GM12878 (cell line): Measurements from ENCODE around the gene NUP214. TPM values are rescaled to one million over a fixed set of nuclear protein-coding genes. Genes with fewer than 3 reads are reported as not detected.
A peak's percentile ranks its signal among the peaks of the same experiment; 100 is the strongest.

Experiments used
- ATAC-seq: fragments of 200-7000 bp; cut with Tn5 transposase; 3 replicates; pipeline ENCODE4 v1.9.1; 2020; ENCODE audit warnings: mild to moderate bottlenecking, moderate library complexity
- BruUV-seq: library from RNA; stranded (reverse); fragments of 400-500 nt; replicated peaks from 2 replicates; lab custom pipeline; 2021; lab: Mats Ljungman, UMichigan
- CTCF ChIA-PET: fragments of 300-600 bp; sonication (Branson Sonifier 250); formaldehyde crosslinking; extraction: SDS; loops from one replicate; lab custom pipeline; 2021; ENCODE audit warnings: inconsistent platforms; lab: Yijun Ruan, JAX
- POLR2A ChIA-PET: fragments of 350-600 bp; formaldehyde crosslinking; extraction: SDS; loops from one replicate; lab custom pipeline; 2021; ENCODE audit warnings: inconsistent platforms; lab: Charles Lee
- RAD21 ChIA-PET: fragments of 300-600 bp; sonication (Branson Sonifier 250); formaldehyde crosslinking; loops from one replicate; lab custom pipeline; 2023; ENCODE audit warnings: antibody characterized with exemption; ENCODE audit not compliant: unreplicated experiment; lab: Charles Lee
- SMC1A ChIA-PET: fragments of 300-600 bp; sonication (Branson Sonifier 250); formaldehyde crosslinking; loops from one replicate; lab custom pipeline; 2023; ENCODE audit not compliant: unreplicated experiment, uncharacterized antibody; lab: Charles Lee
- DNase-seq: peaks from one replicate; pipeline ENCODE4 v3.0.0-alpha.2; 2011; ENCODE audit warnings: low read depth, low spot score
- FAIRE-seq: peaks from 3 replicates; lab custom pipeline; 2011; peaks lifted over from hg19 to GRCh38; lab: Jason Lieb, UNC
- H2AFZ ChIP-seq: 2 replicates; pipeline ENCODE4 v1.6.0; 2011; ENCODE audit warnings: low read depth, low read length, control low read depth; ENCODE audit not compliant: control insufficient read depth
- H3K27ac ChIP-seq: 2 replicates; pipeline ENCODE4 v1.5.1; 2011; ENCODE audit warnings: control low read depth; ENCODE audit not compliant: control insufficient read depth, insufficient read depth
- H3K27me3 ChIP-seq, 2 experiments: replicated peaks in 1 of 2; 2 replicates each; pipeline versions ENCODE4 v1.6.0 to v1.6.1; 2011; ENCODE audit warnings: low read length in 1 of 2; ENCODE audit not compliant: control insufficient read depth in 2 of 2, insufficient read depth in 2 of 2
- H3K36me3 ChIP-seq, 2 experiments: 2 replicates each; pipeline ENCODE4 v1.5.1; 2011; ENCODE audit warnings: low read length in 1 of 2; ENCODE audit not compliant: control insufficient read depth in 2 of 2, insufficient read depth in 2 of 2
- H3K4me1 ChIP-seq: 2 replicates; pipeline ENCODE4 v1.6.1; 2011; ENCODE audit warnings: mild to moderate bottlenecking, low read length, moderate library complexity, mixed read lengths; ENCODE audit not compliant: control insufficient read depth, insufficient read depth
- H3K4me2 ChIP-seq: 2 replicates; pipeline ENCODE4 v1.6.0; 2011; ENCODE audit warnings: control low read depth; ENCODE audit not compliant: control insufficient read depth, insufficient read depth
- H3K4me3 ChIP-seq: fragments of 200-600 bp; sonication (generic); 2 replicates; pipeline ENCODE4 v1.5.1; 2016
- H3K79me2 ChIP-seq: 2 replicates; pipeline ENCODE4 v1.6.0; 2011; ENCODE audit warnings: low read length; ENCODE audit not compliant: control insufficient read depth, insufficient read depth
- H3K9ac ChIP-seq: 2 replicates; pipeline ENCODE4 v1.8.0; 2011; ENCODE audit warnings: low read length, control low read depth, mixed read lengths; ENCODE audit not compliant: control insufficient read depth, insufficient read depth
- H3K9me3 ChIP-seq: replicated peaks from 3 replicates; pipeline ENCODE4 v1.5.1; 2011; ENCODE audit warnings: mild to moderate bottlenecking, low read length; ENCODE audit not compliant: control insufficient read depth, insufficient read depth
- H4K20me1 ChIP-seq: 2 replicates; pipeline ENCODE4 v1.6.0; 2011; ENCODE audit not compliant: control insufficient read depth, insufficient read depth
- ATF7 ChIP-seq: fragments of 450-650 bp; IDR thresholded peaks from 2 replicates; pipeline ENCODE4 v1.6.1; 2016; ENCODE audit warnings: low read depth, mild to moderate bottlenecking
- BRCA1 ChIP-seq: IDR thresholded peaks from 2 replicates; pipeline ENCODE4 v1.6.1; 2011; ENCODE audit warnings: low read depth, low read length, improper control_type of control experiment
- ETV6 ChIP-seq, 2 experiments: fragments of 450-650 bp in 1 of 2; IDR thresholded peaks in 1 of 2; conservative IDR thresholded peaks in 1 of 2; 2 replicates each; pipeline ENCODE4 v1.6.1; 2014; ENCODE audit warnings: antibody characterized with exemption in 1 of 2, borderline replicate concordance in 1 of 2, low read depth in 1 of 2, mild to moderate bottlenecking in 1 of 2, moderate library complexity in 1 of 2
- HDGF ChIP-seq: fragments of 450-650 bp; IDR thresholded peaks from 2 replicates; pipeline ENCODE4 v1.6.1; 2016; ENCODE audit warnings: antibody characterized with exemption
- MEF2B ChIP-seq: fragments of 450-650 bp; IDR thresholded peaks from 2 replicates; pipeline ENCODE4 v1.6.1; 2018; ENCODE audit warnings: mild to moderate bottlenecking, moderate library complexity; ENCODE audit not compliant: partially characterized antibody, poor library complexity, severe bottlenecking
- PAX8 ChIP-seq: fragments of 450-650 bp; IDR thresholded peaks from 2 replicates; pipeline ENCODE4 v1.6.1; 2017; ENCODE audit warnings: mild to moderate bottlenecking, moderate library complexity
- POLR2A ChIP-seq: IDR thresholded peaks from 2 replicates; pipeline ENCODE4 v1.6.1; 2011; ENCODE audit warnings: low read depth, mild to moderate bottlenecking, low read length
- RBBP5 ChIP-seq: fragments of 200-600 bp; sonication (generic); conservative IDR thresholded peaks from 2 replicates; pipeline ENCODE4 v1.6.1; 2016
- RCOR1 ChIP-seq: conservative IDR thresholded peaks from 2 replicates; pipeline ENCODE4 v1.6.1; 2012; ENCODE audit warnings: low read depth, low read length, improper control_type of control experiment
- SMAD5 ChIP-seq: IDR thresholded peaks from 2 replicates; pipeline ENCODE4 v1.6.1; 2016; ENCODE audit warnings: antibody characterized with exemption, low read depth
- SMARCA5 ChIP-seq: fragments of 450-650 bp; IDR thresholded peaks from 2 replicates; pipeline ENCODE4 v1.6.1; 2017; ENCODE audit warnings: mild to moderate bottlenecking
- TAF1 ChIP-seq: IDR thresholded peaks from 2 replicates; pipeline ENCODE4 v1.6.1; 2011; ENCODE audit warnings: mild to moderate bottlenecking, low read depth, low read length, borderline replicate concordance
- WGBS: methylation state at CpG from one replicate; pipeline ENCODE4 v1.1.6; 2016; ENCODE audit warnings: low lambda C conversion rate; ENCODE audit not compliant: insufficient replicate concordance, insufficient coverage; ENCODE audit errors: missing lambda C conversion rate; 5-methylcytosine and 5-hydroxymethylcytosine counted together
- in situ Hi-C: fragments of 300-500 bp; cut with MboI; formaldehyde crosslinking; loops from 9 replicates; pipeline ENCODE4 v1.14.3; 2018; ENCODE audit warnings: mixed read lengths
- intact Hi-C: fragments of 100-400 bp; cut with micrococcal nuclease; formaldehyde crosslinking; loops from one replicate; pipeline ENCODE4 v1.14.2; 2022; ENCODE audit not compliant: unreplicated experiment
- polyA plus RNA-seq, 11 experiments: library from polyadenylated mRNA; depleted of rRNA in 4 of 11; unstranded in 6 of 11; stranded (reverse) in 5 of 11; fragments of >200 nt; fragmentation: Nextera tagmentation in 4 of 11; fragmentation: Illumina TruSeq in 1 of 11; extraction: Ambion mirVana in 4 of 11; extraction: Trizol in 1 of 11; gene quantifications; 1 replicate in 1 of 11; 2 replicates in 10 of 11; pipeline versions ENCODE4 v1.2.1 to v1.2.3, GENCODE V29; 2011 to 2016; ENCODE audit warnings: inconsistent platforms in 2 of 11, missing spikeins in 2 of 11, low read depth in 1 of 11
- total RNA-seq, 4 experiments: library from RNA; depleted of rRNA in 3 of 4; stranded (reverse); fragments of >200 nt in 3 of 4; fragmentation: Illumina TruSeq in 1 of 4; extraction: Trizol in 1 of 4; gene quantifications; 2 replicates each; pipeline versions ENCODE4 v1.2.1 to v1.2.3, GENCODE V29; 2013 to 2021
- TF ChIP-seq, protein P1 (sequence below): fragments of 450-650 bp; formaldehyde crosslinking; IDR thresholded peaks from 2 replicates; pipeline ENCODE4 v1.4.0; 2020; ENCODE audit warnings: mild to moderate bottlenecking, moderate library complexity
- TF ChIP-seq, protein P2 (sequence below): fragments of 450-650 bp; IDR thresholded peaks from 2 replicates; pipeline ENCODE4 v1.6.1; 2016; ENCODE audit warnings: mild to moderate bottlenecking, moderate library complexity, borderline replicate concordance

The NUP214 gene
- total and polyA plus RNA-seq, 10 of the 15 experiments (the other 5 are each of a cell fraction or from before 2014, with no cell fraction given) = 11.7 to 53.8 (median 17.6) TPM

DNA sequence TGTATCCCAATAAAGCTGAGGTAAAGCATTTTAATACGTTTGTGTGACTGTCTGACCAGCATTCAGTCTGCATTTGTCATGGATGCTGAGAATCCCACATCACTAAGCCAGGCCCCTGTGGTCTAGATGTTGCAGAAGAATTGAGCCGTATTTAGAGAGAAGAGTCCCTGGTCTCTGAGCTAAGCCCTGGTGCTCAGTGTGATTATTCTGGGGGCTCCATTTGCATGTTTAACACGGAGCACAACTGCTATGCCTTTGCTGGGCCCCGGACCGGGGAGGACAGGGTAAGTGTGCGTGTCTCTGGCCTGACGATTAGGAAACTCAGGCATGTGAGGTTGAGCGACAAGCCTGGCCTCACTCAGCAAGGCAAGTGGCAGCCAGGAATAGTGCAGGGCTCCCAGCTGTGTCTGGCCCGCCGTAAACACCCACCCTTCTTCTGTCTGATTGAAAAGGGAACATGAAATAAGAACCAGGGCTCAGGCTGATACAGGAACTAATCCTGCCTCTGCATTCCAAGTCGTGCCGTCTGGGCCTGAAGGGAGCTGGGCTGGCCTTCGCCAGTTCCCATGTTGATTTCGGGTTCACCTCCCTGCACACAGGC is 128.6 kb downstream of the NUP214 start (continued):
- TF ChIP-seq, protein P1, sequence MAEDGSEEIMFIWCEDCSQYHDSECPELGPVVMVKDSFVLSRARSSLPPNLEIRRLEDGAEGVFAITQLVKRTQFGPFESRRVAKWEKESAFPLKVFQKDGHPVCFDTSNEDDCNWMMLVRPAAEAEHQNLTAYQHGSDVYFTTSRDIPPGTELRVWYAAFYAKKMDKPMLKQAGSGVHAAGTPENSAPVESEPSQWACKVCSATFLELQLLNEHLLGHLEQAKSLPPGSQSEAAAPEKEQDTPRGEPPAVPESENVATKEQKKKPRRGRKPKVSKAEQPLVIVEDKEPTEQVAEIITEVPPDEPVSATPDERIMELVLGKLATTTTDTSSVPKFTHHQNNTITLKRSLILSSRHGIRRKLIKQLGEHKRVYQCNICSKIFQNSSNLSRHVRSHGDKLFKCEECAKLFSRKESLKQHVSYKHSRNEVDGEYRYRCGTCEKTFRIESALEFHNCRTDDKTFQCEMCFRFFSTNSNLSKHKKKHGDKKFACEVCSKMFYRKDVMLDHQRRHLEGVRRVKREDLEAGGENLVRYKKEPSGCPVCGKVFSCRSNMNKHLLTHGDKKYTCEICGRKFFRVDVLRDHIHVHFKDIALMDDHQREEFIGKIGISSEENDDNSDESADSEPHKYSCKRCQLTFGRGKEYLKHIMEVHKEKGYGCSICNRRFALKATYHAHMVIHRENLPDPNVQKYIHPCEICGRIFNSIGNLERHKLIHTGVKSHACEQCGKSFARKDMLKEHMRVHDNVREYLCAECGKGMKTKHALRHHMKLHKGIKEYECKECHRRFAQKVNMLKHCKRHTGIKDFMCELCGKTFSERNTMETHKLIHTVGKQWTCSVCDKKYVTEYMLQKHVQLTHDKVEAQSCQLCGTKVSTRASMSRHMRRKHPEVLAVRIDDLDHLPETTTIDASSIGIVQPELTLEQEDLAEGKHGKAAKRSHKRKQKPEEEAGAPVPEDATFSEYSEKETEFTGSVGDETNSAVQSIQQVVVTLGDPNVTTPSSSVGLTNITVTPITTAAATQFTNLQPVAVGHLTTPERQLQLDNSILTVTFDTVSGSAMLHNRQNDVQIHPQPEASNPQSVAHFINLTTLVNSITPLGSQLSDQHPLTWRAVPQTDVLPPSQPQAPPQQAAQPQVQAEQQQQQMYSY = no peak
- TF ChIP-seq TAF1 (peak; percentile 26; the same call in 1 of the 2 replicates), POLR2A (peak; percentile 65), RBBP5 (no peak)

DNA sequence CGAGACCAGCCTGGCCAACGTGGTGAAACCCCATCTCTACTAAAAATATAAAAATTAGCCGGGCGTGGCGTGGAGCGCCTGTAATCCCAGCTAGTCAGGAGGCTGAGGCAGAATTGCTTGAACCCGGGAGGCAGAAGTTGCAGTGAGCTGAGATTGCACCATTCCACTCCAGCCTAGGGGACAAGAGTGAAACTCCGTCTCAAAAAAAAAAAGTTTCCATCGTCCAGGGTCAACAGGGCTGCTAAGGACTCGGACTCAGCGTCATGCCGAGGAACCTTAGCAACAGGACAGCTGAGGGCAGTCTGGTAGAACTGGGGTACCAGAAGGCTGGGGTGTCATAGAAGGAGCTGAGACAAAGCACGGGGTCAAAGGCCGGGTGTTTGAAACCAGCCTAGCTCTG is 129.2 kb downstream of the NUP214 start:
- Histone ChIP-seq H3K4me1 (peaks cover 48% of the 10 kb centered on the region), H3K9ac (peak overlapping the region; percentile 65; the same call in 1 of the 2 replicates), H3K4me2 (peak overlapping the region; percentile 98), H2AFZ (no peak overlapping the region), H4K20me1 (no peaks in the 10 kb centered on the region), H3K27me3 (no peaks in the 10 kb centered on the region), H3K4me3 (no peak overlapping the region), H3K27ac (peak overlapping the region; percentile 98), H3K36me3 (peaks cover 7 to 13% of the 10 kb centered on the region in 2 experiments; a peak in 3 of 4 replicates), H3K9me3 (no peaks in the 10 kb centered on the region), H3K79me2 (peaks cover 8% of the 10 kb centered on the region)
- DNase-seq = no peak
- WGBS = 88% methylated on average over 14 of the region's 14 CpGs
- ChIA-PET SMC1A (interaction anchor here (1.0 to 7.8 kb wide), 3 partner anchors 14 to 77 kb away, joined by 3 to 154 read pairs (median 3); partner anchors contain the start of gene FAM78A), POLR2A (interaction anchor here (0.6 to 13.4 kb wide), 4 partner anchors 17 to 59 kb away, joined by 3 to 267 read pairs (median 6); partner anchors contain the start of gene FAM78A), CTCF (interaction anchor here (3.1 to 11.0 kb wide), 2 partner anchors 18 to 24 kb away, joined by 10 to 151 read pairs; partner anchors contain the start of gene FAM78A), RAD21 (interaction anchor here (1.5 to 9.6 kb wide), 5 partner anchors 9 to 82 kb away, joined by 3 to 181 read pairs (median 9); partner anchors contain the start of gene FAM78A)
- no TSS peak for BruUV-seq
- in situ Hi-C loops (loop anchor here (25.0 kb wide), 2 partner anchors 1417 to 1883 kb away; partner anchors contain the start of genes C9orf78 and USP20), intact Hi-C loops (no loop called here)
- no peak for FAIRE-seq
- ATAC-seq = no peak
- TF ChIP-seq BRCA1 (no peak), MEF2B (no peak), PAX8 (no peak), HDGF (no peak), RCOR1 (no peak), ATF7 (no peak), SMAD5 (no peak), SMARCA5 (no peak), ETV6 (conservative IDR thresholded peaks at IDR 0.05 in 1 of 2, IDR thresholded peaks at IDR 0.05 in 1 of 2; ENCODE audit: borderline replicate concordance in 1 of 2, low read depth in 1 of 2) (no peak)
- TF ChIP-seq, protein P2, sequence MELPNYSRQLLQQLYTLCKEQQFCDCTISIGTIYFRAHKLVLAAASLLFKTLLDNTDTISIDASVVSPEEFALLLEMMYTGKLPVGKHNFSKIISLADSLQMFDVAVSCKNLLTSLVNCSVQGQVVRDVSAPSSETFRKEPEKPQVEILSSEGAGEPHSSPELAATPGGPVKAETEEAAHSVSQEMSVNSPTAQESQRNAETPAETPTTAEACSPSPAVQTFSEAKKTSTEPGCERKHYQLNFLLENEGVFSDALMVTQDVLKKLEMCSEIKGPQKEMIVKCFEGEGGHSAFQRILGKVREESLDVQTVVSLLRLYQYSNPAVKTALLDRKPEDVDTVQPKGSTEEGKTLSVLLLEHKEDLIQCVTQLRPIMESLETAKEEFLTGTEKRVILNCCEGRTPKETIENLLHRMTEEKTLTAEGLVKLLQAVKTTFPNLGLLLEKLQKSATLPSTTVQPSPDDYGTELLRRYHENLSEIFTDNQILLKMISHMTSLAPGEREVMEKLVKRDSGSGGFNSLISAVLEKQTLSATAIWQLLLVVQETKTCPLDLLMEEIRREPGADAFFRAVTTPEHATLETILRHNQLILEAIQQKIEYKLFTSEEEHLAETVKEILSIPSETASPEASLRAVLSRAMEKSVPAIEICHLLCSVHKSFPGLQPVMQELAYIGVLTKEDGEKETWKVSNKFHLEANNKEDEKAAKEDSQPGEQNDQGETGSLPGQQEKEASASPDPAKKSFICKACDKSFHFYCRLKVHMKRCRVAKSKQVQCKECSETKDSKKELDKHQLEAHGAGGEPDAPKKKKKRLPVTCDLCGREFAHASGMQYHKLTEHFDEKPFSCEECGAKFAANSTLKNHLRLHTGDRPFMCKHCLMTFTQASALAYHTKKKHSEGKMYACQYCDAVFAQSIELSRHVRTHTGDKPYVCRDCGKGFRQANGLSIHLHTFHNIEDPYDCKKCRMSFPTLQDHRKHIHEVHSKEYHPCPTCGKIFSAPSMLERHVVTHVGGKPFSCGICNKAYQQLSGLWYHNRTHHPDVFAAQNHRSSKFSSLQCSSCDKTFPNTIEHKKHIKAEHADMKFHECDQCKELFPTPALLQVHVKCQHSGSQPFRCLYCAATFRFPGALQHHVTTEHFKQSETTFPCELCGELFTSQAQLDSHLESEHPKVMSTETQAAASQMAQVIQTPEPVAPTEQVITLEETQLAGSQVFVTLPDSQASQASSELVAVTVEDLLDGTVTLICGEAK = no peak
